SK-N-SH (cell line): Measurements from ENCODE around the gene SLC2A9. TPM values are rescaled to one million over a fixed set of nuclear protein-coding genes. Genes with fewer than 3 reads are reported as not detected.

ENCODE experiments used
- CTCF ChIA-PET: fragments of 300-600, 350-600 bp; formaldehyde crosslinking; extraction: SDS; loops from one replicate; lab custom pipeline; 2021; lab: Yijun Ruan, JAX
- POLR2A ChIA-PET: fragments of 350-600 bp; sonication (Branson Sonifier 250); formaldehyde crosslinking; extraction: SDS; loops from one replicate; lab custom pipeline; 2020; ENCODE audit warnings: antibody characterized with exemption, inconsistent platforms; lab: Yijun Ruan, JAX
- DNase-seq: peaks from one replicate; pipeline ENCODE4 v3.0.0; 2012
- H2AFZ ChIP-seq: fragments of 200-600 bp; sonication (generic); 2 replicates; pipeline ENCODE4 v1.8.1; 2016; ENCODE audit warnings: antibody characterized with exemption, mild to moderate bottlenecking, low read depth
- H3F3A ChIP-seq: fragments of 200-600 bp; sonication (generic); replicated peaks from 2 replicates; pipeline ENCODE3; 2016; ENCODE audit warnings: antibody characterized with exemption, mild to moderate bottlenecking; ENCODE audit not compliant: insufficient read depth
- H3K27ac ChIP-seq, 2 experiments: fragments of 200-500 bp in 1 of 2; fragments of 200-600 bp in 1 of 2; sonication (Bioruptor generic) in 1 of 2; sonication (generic), shearing (Covaris generic) in 1 of 2; 2 replicates each; pipeline versions ENCODE4 v1.5.1 to v1.6.1; 2014 to 2016; ENCODE audit warnings: low read depth in 2 of 2, inconsistent platforms in 1 of 2, low read length in 1 of 2, mild to moderate bottlenecking in 1 of 2, mixed read lengths in 1 of 2
- H3K27me3 ChIP-seq: fragments of 200-600 bp; sonication (generic), shearing (Covaris generic); 2 replicates; pipeline ENCODE4 v1.6.1; 2016; ENCODE audit warnings: mixed run types; ENCODE audit not compliant: insufficient read depth
- H3K36me3 ChIP-seq, 2 experiments: fragments of 200-500 bp in 1 of 2; fragments of 200-600 bp in 1 of 2; sonication (Bioruptor generic) in 1 of 2; sonication (generic) in 1 of 2; replicated peaks in 1 of 2; 2 replicates each; pipeline versions ENCODE3 to v1.5.1; 2014 to 2016; ENCODE audit warnings: low read length in 1 of 2, mild to moderate bottlenecking in 1 of 2; ENCODE audit not compliant: insufficient read depth in 2 of 2, control insufficient read depth in 1 of 2
- H3K4me1 ChIP-seq, 2 experiments: fragments of 200-500 bp in 1 of 2; fragments of 200-600 bp in 1 of 2; sonication (Bioruptor generic) in 1 of 2; sonication (generic), shearing (Covaris generic) in 1 of 2; 2 replicates each; pipeline versions ENCODE4 v1.5.1 to v1.6.1; 2014 to 2016; ENCODE audit warnings: low read depth in 1 of 2, low read length in 1 of 2, mixed run types in 1 of 2; ENCODE audit not compliant: insufficient read depth in 2 of 2, control insufficient read depth in 1 of 2
- H3K4me2 ChIP-seq: fragments of 200-600 bp; sonication (generic), shearing (Covaris generic); 2 replicates; pipeline ENCODE4 v1.6.1; 2017; ENCODE audit warnings: mixed run types
- H3K4me3 ChIP-seq, 2 experiments: fragments of 200-500 bp in 1 of 2; fragments of 200-600 bp in 1 of 2; sonication (Bioruptor generic) in 1 of 2; sonication (generic), shearing (Covaris generic) in 1 of 2; 2 replicates each; pipeline versions ENCODE4 v1.5.1 to v1.8.1; 2014 to 2016; ENCODE audit warnings: low read depth in 2 of 2, inconsistent platforms in 1 of 2, low read length in 1 of 2, mild to moderate bottlenecking in 1 of 2, mixed read lengths in 1 of 2, moderate library complexity in 1 of 2
- H3K79me2 ChIP-seq: fragments of 200-600 bp; sonication (generic); 2 replicates; pipeline ENCODE4 v1.8.1; 2017; ENCODE audit warnings: mild to moderate bottlenecking; ENCODE audit not compliant: insufficient read depth
- H3K9ac ChIP-seq: fragments of 200-600 bp; sonication (generic); 2 replicates; pipeline ENCODE4 v1.6.1; 2017; ENCODE audit warnings: mixed run types
- H3K9me2 ChIP-seq: fragments of 200-600 bp; sonication (generic); 2 replicates; pipeline ENCODE4 v1.6.1; 2017; ENCODE audit warnings: mixed run types
- H3K9me3 ChIP-seq: fragments of 200-600 bp; sonication (generic); 2 replicates; pipeline ENCODE4 v1.6.1; 2017; ENCODE audit warnings: mixed run types, mild to moderate bottlenecking, moderate library complexity
- H4K20me1 ChIP-seq: fragments of 200-600 bp; sonication (generic); 2 replicates; pipeline ENCODE4 v1.6.1; 2017; ENCODE audit warnings: mild to moderate bottlenecking, mixed run types; ENCODE audit not compliant: insufficient read depth
- CTCF ChIP-seq: fragments of 200-600 bp; sonication (generic); IDR thresholded peaks from 2 replicates; pipeline ENCODE4 v1.6.1; 2017; ENCODE audit warnings: antibody characterized with exemption, mild to moderate bottlenecking, moderate library complexity
- EP300 ChIP-seq, 2 experiments: IDR thresholded peaks; 2 replicates each; pipeline versions ENCODE4 v1.4.0 to v1.6.1; 2012; ENCODE audit warnings: borderline replicate concordance in 1 of 2, low read depth in 1 of 2, low read length in 1 of 2
- EZH2phosphoT487 ChIP-seq: fragments of 200-600 bp; sonication (generic); IDR thresholded peaks from 2 replicates; pipeline ENCODE4 v1.6.1; 2017; ENCODE audit warnings: low read depth, mixed run types, mild to moderate bottlenecking, antibody characterized with exemption, moderate library complexity, borderline replicate concordance
- FOSL2 ChIP-seq: IDR thresholded peaks from 2 replicates; pipeline ENCODE4 v1.4.0; 2012; ENCODE audit warnings: low read depth, mild to moderate bottlenecking, moderate library complexity, borderline replicate concordance
- GABPA ChIP-seq: IDR thresholded peaks from 2 replicates; pipeline ENCODE4 v1.4.0; 2012; ENCODE audit warnings: low read depth, mild to moderate bottlenecking
- GATA2 ChIP-seq: sonication (generic); formaldehyde crosslinking; IDR thresholded peaks from 2 replicates; pipeline ENCODE4 v1.5.0; 2020; ENCODE audit warnings: mild to moderate bottlenecking, missing genetic modification reagents
- MEF2A ChIP-seq: IDR thresholded peaks from 2 replicates; pipeline ENCODE4 v1.4.0; 2012; ENCODE audit warnings: low read depth, borderline replicate concordance
- MXI1 ChIP-seq: IDR thresholded peaks from 2 replicates; pipeline ENCODE4 v1.6.1; 2012; ENCODE audit warnings: mild to moderate bottlenecking, low read depth, low read length, improper control_type of control experiment
- NFIC ChIP-seq: IDR thresholded peaks from 2 replicates; pipeline ENCODE4 v1.4.0; 2012; ENCODE audit warnings: borderline replicate concordance
- NRF1 ChIP-seq: IDR thresholded peaks from 2 replicates; pipeline ENCODE4 v1.6.1; 2012; ENCODE audit warnings: low read depth, mild to moderate bottlenecking, low read length
- RFX5 ChIP-seq: IDR thresholded peaks from 2 replicates; pipeline ENCODE4 v1.6.1; 2012; ENCODE audit warnings: mild to moderate bottlenecking, improper control_type of control experiment, low read length
- RXRA ChIP-seq: IDR thresholded peaks from 2 replicates; pipeline ENCODE4 v1.4.0; 2012; ENCODE audit warnings: low read depth, mild to moderate bottlenecking, borderline replicate concordance
- TAF1 ChIP-seq: IDR thresholded peaks from 2 replicates; pipeline ENCODE4 v1.6.1; 2012; ENCODE audit warnings: low read depth, mild to moderate bottlenecking, low read length, moderate library complexity, borderline replicate concordance
- YY1 ChIP-seq: IDR thresholded peaks from 2 replicates; pipeline ENCODE4 v1.4.0; 2012; ENCODE audit warnings: low read depth, mild to moderate bottlenecking
- WGBS: methylation state at CpG from one replicate; pipeline ENCODE4 v1.1.6; 2017; ENCODE audit warnings: low lambda C conversion rate; 5-methylcytosine and 5-hydroxymethylcytosine counted together
- polyA plus RNA-seq, 3 experiments: library from polyadenylated mRNA; depleted of rRNA; stranded (reverse); fragments of >200 nt; gene quantifications; 2 replicates each; pipeline ENCODE4 v1.2.3, GENCODE V29; 2012
- TF ChIP-seq, protein P1 (sequence below): fragments of 150-350 bp; IDR thresholded peaks from 2 replicates; pipeline ENCODE4 v1.6.1; 2016; ENCODE audit warnings: mild to moderate bottlenecking, low read depth, low read length
- TF ChIP-seq, protein P2 (sequence below): fragments of 150-350 bp; IDR thresholded peaks from 2 replicates; pipeline ENCODE4 v1.6.1; 2017; ENCODE audit warnings: antibody characterized with exemption, low read length, low read depth, borderline replicate concordance
- TF ChIP-seq, protein P3 (sequence below): IDR thresholded peaks from 2 replicates; pipeline ENCODE4 v1.4.0; 2012; ENCODE audit warnings: low read depth
- TF ChIP-seq, protein P4 (sequence below): IDR thresholded peaks from 2 replicates; pipeline ENCODE4 v1.6.1; 2012; ENCODE audit warnings: mild to moderate bottlenecking, low read depth, low read length, moderate library complexity

The SLC2A9 gene
- polyA plus RNA-seq, 1 of the 3 experiments (the other 2 are of a cell fraction): not detected

DNA sequence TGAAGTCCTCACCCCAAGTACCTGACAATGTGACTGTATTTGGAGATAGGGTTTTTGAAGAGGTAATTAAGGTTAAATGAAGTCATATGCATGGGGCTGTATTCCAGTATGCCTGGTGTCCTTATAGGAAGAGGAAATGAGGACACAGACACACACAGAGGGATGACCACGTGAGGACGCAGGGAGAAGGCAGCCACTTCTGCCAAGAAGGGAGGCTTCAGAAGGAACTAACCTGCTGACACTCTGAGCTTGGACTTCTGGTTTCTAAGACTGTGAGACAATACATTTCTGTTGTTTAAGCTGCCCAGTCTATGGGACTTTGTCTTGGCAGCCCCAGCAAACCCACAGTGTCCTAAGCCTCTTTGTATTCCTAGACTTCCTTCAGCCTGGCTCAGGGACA is 3.0 kb upstream of the SLC2A9 start:
- POLR2A ChIA-PET: no interaction called here
- Histone ChIP-seq H3K27ac (no peak overlapping the region), H3K36me3 (no peaks in the 10 kb centered on the region), H3K9me2 (no peaks in the 10 kb centered on the region), H3K4me1 (peaks cover 0 to 3% of the 10 kb centered on the region in 2 experiments; a peak in 1 of 4 replicates), H3K27me3 (no peaks in the 10 kb centered on the region), H3F3A (no peaks in the 10 kb centered on the region), H3K4me3 (no peak overlapping the region), H3K79me2 (no peaks in the 10 kb centered on the region), H3K9me3 (no peaks in the 10 kb centered on the region), H3K9ac (no peak overlapping the region), H4K20me1 (no peaks in the 10 kb centered on the region), H2AFZ (no peak overlapping the region), H3K4me2 (no peak overlapping the region)
- CTCF ChIA-PET: interaction anchor here (3.4 kb wide), 1 partner anchor 9 kb away, joined by 16 read pairs; no protein-coding TSS in a partner anchor
- 38% methylated on average over 2 of the region's 2 CpGs for WGBS
- DNase-seq: no peak
- TF ChIP-seq GABPA (no peak), TAF1 (no peak), NRF1 (no peak), EP300 (IDR thresholded peaks at IDR 0.05; ENCODE audit: borderline replicate concordance in 1 of 2, low read depth in 1 of 2, low read length in 1 of 2) (no peak), NFIC (no peak), GATA2 (CRISPR knock-in tag) (no peak), RXRA (no peak), YY1 (no peak), MXI1 (no peak), CTCF (no peak), EZH2phosphoT487 (no peak), FOSL2 (no peak), MEF2A (no peak), RFX5 (no peak)
- TF ChIP-seq, protein P1, sequence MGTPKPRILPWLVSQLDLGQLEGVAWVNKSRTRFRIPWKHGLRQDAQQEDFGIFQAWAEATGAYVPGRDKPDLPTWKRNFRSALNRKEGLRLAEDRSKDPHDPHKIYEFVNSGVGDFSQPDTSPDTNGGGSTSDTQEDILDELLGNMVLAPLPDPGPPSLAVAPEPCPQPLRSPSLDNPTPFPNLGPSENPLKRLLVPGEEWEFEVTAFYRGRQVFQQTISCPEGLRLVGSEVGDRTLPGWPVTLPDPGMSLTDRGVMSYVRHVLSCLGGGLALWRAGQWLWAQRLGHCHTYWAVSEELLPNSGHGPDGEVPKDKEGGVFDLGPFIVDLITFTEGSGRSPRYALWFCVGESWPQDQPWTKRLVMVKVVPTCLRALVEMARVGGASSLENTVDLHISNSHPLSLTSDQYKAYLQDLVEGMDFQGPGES: no peak
- TF ChIP-seq, protein P2, sequence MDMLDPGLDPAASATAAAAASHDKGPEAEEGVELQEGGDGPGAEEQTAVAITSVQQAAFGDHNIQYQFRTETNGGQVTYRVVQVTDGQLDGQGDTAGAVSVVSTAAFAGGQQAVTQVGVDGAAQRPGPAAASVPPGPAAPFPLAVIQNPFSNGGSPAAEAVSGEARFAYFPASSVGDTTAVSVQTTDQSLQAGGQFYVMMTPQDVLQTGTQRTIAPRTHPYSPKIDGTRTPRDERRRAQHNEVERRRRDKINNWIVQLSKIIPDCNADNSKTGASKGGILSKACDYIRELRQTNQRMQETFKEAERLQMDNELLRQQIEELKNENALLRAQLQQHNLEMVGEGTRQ: no peak
- TF ChIP-seq, protein P3, sequence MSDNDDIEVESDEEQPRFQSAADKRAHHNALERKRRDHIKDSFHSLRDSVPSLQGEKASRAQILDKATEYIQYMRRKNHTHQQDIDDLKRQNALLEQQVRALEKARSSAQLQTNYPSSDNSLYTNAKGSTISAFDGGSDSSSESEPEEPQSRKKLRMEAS: no peak
- TF ChIP-seq, protein P4, sequence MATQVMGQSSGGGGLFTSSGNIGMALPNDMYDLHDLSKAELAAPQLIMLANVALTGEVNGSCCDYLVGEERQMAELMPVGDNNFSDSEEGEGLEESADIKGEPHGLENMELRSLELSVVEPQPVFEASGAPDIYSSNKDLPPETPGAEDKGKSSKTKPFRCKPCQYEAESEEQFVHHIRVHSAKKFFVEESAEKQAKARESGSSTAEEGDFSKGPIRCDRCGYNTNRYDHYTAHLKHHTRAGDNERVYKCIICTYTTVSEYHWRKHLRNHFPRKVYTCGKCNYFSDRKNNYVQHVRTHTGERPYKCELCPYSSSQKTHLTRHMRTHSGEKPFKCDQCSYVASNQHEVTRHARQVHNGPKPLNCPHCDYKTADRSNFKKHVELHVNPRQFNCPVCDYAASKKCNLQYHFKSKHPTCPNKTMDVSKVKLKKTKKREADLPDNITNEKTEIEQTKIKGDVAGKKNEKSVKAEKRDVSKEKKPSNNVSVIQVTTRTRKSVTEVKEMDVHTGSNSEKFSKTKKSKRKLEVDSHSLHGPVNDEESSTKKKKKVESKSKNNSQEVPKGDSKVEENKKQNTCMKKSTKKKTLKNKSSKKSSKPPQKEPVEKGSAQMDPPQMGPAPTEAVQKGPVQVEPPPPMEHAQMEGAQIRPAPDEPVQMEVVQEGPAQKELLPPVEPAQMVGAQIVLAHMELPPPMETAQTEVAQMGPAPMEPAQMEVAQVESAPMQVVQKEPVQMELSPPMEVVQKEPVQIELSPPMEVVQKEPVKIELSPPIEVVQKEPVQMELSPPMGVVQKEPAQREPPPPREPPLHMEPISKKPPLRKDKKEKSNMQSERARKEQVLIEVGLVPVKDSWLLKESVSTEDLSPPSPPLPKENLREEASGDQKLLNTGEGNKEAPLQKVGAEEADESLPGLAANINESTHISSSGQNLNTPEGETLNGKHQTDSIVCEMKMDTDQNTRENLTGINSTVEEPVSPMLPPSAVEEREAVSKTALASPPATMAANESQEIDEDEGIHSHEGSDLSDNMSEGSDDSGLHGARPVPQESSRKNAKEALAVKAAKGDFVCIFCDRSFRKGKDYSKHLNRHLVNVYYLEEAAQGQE: no peak
